Coronary artery (tissue), 2 donors: ENCODE data around the gene SLC17A9.

Experiments used
- DNase-seq: peaks from one replicate; pipeline ENCODE4 v3.0.0-alpha.2; 2017; ENCODE audit warnings: low spot score
- H3K27ac ChIP-seq, 2 donors: fragments of 200-600 bp; sonication (generic); one replicate each; pipeline ENCODE4 v1.5.1; 2016 to 2019
- H3K4me3 ChIP-seq: fragments of 200-600 bp; sonication (generic); 2 replicates; pipeline ENCODE4 v1.5.1; 2016; ENCODE audit warnings: mild to moderate bottlenecking, moderate library complexity
- TF ChIP-seq, protein P1 (sequence below): fragments of 200-600 bp; sonication (generic); IDR thresholded peaks from one replicate; pipeline ENCODE4 v1.5.1; 2019; ENCODE audit warnings: antibody characterized with exemption

The SLC17A9 gene

GRCh38 chr20:62962221-62962879 is 9.8 kb downstream of the SLC17A9 start:
- H3K4me3 ChIP-seq, result no peak overlapping the region
- H3K27ac ChIP-seq, result no peak overlapping the region
- DNase-seq, result no peak
- TF ChIP-seq, protein P1, sequence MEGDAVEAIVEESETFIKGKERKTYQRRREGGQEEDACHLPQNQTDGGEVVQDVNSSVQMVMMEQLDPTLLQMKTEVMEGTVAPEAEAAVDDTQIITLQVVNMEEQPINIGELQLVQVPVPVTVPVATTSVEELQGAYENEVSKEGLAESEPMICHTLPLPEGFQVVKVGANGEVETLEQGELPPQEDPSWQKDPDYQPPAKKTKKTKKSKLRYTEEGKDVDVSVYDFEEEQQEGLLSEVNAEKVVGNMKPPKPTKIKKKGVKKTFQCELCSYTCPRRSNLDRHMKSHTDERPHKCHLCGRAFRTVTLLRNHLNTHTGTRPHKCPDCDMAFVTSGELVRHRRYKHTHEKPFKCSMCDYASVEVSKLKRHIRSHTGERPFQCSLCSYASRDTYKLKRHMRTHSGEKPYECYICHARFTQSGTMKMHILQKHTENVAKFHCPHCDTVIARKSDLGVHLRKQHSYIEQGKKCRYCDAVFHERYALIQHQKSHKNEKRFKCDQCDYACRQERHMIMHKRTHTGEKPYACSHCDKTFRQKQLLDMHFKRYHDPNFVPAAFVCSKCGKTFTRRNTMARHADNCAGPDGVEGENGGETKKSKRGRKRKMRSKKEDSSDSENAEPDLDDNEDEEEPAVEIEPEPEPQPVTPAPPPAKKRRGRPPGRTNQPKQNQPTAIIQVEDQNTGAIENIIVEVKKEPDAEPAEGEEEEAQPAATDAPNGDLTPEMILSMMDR, result no peak

DNA sequence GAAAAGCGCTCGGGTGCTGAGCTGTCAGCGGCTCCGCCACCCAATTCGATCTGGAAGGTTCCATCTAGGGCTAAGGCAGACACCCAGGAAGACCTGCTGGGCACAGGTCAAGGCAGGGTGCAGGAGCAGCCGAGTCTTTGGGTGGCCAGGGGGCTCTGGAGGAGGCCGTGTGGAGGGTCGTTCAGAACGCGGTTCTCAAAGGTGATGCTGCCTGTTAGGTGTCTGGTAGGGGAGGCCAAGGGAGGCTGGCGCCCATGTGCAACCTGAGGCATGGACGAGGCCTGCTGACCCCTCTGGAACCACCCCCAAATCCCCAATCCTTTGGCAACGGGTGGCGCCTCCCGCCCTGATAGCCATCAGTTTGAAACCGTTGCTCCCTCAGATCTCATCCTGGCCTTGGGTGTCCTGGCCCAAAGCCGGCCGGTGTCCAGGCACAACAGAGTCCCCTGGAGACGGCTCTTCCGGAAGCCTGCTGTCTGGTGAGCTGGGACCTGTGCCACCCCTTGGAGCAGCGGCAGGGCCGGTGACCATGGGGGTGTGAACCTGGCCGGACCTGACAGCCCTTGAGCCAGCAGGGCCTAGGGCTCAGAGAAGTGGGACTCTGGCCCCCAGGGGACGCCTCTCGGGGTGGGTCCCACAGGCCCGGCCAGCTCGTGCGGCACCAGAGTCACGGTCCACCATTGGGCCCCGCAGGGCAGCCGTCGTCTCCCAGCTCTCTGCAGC is 10.5 kb downstream of the SLC17A9 start:
- DNase-seq, result no peak
- Histone ChIP-seq H3K4me3 (no peak overlapping the region), H3K27ac (no peak overlapping the region)
- TF ChIP-seq, protein P1, result no peak

- Histone ChIP-seq H3K4me3 (no peak overlapping the region), H3K27ac (no peak overlapping the region)
- TF ChIP-seq, protein P1, result no peak
- DNase-seq, result no peak
Measured at GRCh38 chr20:62963614-62964397, 11.3 kb downstream of the SLC17A9 start.

DNA sequence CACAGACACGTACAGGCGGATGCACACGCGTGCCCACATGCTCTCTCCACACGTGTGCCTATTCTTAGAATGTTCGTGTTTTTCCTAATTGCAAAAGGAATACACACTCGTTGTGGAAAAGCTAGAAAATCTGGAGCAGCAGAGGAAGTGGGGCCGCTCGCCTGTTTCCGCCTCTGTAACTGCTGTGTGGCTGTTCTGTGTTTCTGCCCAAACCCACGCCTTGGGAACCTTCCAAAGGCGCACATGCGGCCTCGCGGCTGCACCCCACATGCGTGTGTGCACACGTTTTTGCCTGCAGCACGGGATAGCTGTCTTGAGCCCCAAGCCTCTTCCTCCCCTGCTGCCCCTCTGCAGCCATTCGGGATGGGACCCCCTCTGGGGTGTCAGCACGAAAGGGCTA is 12.2 kb downstream of the SLC17A9 start:
- H3K27ac ChIP-seq, result no peak overlapping the region
- TF ChIP-seq, protein P1, result no peak
- H3K4me3 ChIP-seq, result no peak overlapping the region
- no peak for DNase-seq

- no peak for DNase-seq
- Histone ChIP-seq H3K27ac (no peak overlapping the region), H3K4me3 (no peak overlapping the region)
- TF ChIP-seq, protein P1, result no peak
Measured at GRCh38 chr20:62965363-62965771, 12.9 kb downstream of the SLC17A9 start.

DNA sequence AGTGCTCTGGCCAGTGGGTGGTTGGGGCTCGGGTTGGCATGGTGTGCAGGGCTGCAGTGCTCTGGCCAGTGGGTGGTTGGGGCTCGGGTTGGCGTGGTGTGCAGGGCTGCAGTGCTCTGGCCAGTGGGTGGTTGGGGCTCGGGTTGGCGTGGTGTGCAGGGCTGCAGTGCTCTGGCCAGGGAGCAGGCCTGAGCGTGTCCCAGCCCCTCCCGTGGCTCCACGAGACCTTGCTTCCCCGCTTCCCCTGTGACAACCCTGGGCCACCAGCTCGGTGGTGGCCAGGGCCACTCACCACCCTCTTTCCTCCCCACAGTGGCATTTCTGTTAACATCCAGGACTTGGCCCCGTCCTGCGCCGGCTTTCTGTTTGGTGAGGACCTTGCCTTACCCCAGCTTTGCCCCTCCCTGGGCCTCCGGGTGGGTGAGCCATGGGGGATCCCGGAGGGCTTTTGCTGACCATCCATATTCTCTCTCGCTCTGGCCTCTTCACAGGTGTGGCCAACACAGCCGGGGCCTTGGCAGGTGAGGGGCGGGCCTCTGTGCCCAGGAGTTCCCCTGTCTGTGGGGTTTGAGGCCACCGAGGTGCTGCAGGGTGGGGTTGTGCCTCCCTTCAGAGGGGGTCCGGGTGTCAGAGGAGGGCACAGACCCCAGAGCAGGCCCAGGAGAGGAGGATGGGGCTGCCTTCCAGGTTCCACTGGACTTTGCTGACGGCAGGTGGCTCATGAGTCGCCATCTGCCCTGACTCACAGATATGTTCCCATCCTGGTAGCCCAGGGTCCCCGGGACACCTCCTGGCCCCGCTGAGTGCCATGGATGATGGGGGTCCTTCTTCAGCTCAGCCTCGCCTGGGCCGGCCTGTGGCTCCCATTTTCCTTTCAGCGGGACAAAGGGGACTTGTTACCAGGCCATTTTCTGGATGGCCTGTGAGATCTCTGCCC is 14.0 kb downstream of the SLC17A9 start:
- no peak overlapping the region for H3K27ac ChIP-seq
- H3K4me3 ChIP-seq, result no peak overlapping the region
- DNase-seq, result no peak
- TF ChIP-seq, protein P1, result no peak
